Neural progenitor cell (in vitro differentiated cells): Measurements from ENCODE around the gene VARS2.

Experiments
- EZH2 ChIP-seq: fragments of 200-600 bp; sonication (generic); IDR thresholded peaks from 2 replicates; pipeline ENCODE4 v1.6.1; 2017; ENCODE audit warnings: antibody characterized with exemption, mild to moderate bottlenecking, moderate library complexity
- TF ChIP-seq, protein P1 (sequence below): fragments of 200-600 bp; sonication (generic); IDR thresholded peaks from 2 replicates; pipeline ENCODE4 v1.5.1; 2017; ENCODE audit warnings: antibody characterized with exemption, mild to moderate bottlenecking

DNA sequence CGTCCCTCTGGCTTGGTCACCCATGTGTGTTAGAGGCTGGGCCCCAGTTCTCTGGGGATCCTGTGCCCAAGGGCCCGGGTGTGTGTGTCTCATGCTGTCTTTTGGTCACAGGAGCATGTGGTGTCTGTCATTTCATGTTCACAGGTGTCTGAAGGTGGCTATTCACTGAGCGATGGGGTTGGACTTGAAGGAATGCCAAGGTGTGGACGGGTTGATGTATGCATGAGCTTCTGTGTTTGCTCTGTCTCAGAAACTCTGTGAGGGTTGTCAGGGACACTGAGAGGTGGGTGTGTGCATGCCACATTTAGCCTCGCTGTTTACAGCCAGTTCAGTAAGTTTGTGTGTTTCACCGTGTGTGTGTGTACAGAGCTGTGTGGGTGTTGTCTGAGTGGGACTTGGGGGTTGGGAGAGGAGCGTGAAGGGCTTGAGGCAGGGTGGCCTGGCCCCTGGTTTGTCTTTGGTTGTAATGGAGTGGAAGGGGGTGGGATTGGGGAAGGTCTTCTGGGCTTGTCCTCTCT, 28.5 kb upstream of the VARS2 start:
- TF ChIP-seq, protein P1, sequence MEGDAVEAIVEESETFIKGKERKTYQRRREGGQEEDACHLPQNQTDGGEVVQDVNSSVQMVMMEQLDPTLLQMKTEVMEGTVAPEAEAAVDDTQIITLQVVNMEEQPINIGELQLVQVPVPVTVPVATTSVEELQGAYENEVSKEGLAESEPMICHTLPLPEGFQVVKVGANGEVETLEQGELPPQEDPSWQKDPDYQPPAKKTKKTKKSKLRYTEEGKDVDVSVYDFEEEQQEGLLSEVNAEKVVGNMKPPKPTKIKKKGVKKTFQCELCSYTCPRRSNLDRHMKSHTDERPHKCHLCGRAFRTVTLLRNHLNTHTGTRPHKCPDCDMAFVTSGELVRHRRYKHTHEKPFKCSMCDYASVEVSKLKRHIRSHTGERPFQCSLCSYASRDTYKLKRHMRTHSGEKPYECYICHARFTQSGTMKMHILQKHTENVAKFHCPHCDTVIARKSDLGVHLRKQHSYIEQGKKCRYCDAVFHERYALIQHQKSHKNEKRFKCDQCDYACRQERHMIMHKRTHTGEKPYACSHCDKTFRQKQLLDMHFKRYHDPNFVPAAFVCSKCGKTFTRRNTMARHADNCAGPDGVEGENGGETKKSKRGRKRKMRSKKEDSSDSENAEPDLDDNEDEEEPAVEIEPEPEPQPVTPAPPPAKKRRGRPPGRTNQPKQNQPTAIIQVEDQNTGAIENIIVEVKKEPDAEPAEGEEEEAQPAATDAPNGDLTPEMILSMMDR = no peak
- TF ChIP-seq EZH2 = no peak
